ENCODE measurements around the gene SCGB1A1. TPM values are rescaled to one million over a fixed set of nuclear protein-coding genes. Genes with fewer than 3 reads are reported as not detected.

SCGB1A1 gene
- total RNA-seq, 2 experiments from 2014 or later, result not detected

DNA sequence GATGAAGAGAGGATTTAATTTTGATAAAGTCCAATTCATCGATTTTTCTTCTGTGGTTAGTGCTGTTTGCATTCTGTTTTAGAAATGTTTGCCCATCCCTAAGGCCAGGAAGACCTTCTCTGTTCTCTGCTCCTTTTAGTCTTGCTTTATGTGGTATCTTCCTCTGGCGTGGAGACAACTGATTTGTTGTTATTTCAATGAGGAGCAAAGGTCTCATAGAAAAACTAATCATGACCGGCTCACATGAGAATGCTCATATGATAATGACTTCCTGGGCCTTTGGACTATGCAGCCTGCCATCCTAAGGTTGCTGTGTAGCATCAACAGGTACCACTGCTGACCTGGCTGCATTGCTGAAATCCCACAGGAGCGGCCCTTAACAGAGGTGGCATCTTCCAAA, 19.8 kb downstream of the SCGB1A1 start:
- Histone ChIP-seq H3K36me3 (ENCODE audit: insufficient read depth, low read length) (no peaks in the 10 kb centered on the region), H4K20me1 (ENCODE audit: insufficient read depth, low read length) (no peaks in the 10 kb centered on the region), H3K4me2 (ENCODE audit: low read length) (no peak overlapping the region), H3K4me3 (ENCODE audit: low read depth, low read length, poor library complexity, severe bottlenecking) (no peak overlapping the region), H3K27ac (ENCODE audit: low read depth, low read length, poor library complexity, severe bottlenecking) (no peak overlapping the region), H2AFZ (ENCODE audit: low read length) (no peak overlapping the region), H3K79me2 (ENCODE audit: insufficient read depth, low read depth, low read length) (no peaks in the 10 kb centered on the region), H3K9me3 (ENCODE audit: low read length) (no peaks in the 10 kb centered on the region), H3K4me1 (ENCODE audit: insufficient read depth, low read length, poor library complexity, severe bottlenecking) (no peaks in the 10 kb centered on the region), H3K9me2 (ENCODE audit: insufficient read depth, low read length) (no peaks in the 10 kb centered on the region)
- ChIA-PET POLR2A (interaction anchor here (0.7 kb wide), 1 partner anchor 14 kb away, joined by 5 read pairs; no protein-coding TSS in a partner anchor), CTCF (ENCODE audit: unreplicated experiment) (no interaction called here)
- no peak for DNase-seq (ENCODE audit: low spot score)
- TF ChIP-seq EZH2phosphoT487 (IDR thresholded peaks at IDR 0.05; ENCODE audit: borderline replicate concordance, low read depth, low read length), result no peak
- TF ChIP-seq, protein P1, sequence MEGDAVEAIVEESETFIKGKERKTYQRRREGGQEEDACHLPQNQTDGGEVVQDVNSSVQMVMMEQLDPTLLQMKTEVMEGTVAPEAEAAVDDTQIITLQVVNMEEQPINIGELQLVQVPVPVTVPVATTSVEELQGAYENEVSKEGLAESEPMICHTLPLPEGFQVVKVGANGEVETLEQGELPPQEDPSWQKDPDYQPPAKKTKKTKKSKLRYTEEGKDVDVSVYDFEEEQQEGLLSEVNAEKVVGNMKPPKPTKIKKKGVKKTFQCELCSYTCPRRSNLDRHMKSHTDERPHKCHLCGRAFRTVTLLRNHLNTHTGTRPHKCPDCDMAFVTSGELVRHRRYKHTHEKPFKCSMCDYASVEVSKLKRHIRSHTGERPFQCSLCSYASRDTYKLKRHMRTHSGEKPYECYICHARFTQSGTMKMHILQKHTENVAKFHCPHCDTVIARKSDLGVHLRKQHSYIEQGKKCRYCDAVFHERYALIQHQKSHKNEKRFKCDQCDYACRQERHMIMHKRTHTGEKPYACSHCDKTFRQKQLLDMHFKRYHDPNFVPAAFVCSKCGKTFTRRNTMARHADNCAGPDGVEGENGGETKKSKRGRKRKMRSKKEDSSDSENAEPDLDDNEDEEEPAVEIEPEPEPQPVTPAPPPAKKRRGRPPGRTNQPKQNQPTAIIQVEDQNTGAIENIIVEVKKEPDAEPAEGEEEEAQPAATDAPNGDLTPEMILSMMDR (conservative IDR thresholded peaks at IDR 0.05; ENCODE audit: low read length), result no peak
- BruUV-seq (replicated peaks), result no TSS peak
- intact Hi-C loops (cut with micrococcal nuclease; ENCODE audit: unreplicated experiment), result no loop called here

DNA sequence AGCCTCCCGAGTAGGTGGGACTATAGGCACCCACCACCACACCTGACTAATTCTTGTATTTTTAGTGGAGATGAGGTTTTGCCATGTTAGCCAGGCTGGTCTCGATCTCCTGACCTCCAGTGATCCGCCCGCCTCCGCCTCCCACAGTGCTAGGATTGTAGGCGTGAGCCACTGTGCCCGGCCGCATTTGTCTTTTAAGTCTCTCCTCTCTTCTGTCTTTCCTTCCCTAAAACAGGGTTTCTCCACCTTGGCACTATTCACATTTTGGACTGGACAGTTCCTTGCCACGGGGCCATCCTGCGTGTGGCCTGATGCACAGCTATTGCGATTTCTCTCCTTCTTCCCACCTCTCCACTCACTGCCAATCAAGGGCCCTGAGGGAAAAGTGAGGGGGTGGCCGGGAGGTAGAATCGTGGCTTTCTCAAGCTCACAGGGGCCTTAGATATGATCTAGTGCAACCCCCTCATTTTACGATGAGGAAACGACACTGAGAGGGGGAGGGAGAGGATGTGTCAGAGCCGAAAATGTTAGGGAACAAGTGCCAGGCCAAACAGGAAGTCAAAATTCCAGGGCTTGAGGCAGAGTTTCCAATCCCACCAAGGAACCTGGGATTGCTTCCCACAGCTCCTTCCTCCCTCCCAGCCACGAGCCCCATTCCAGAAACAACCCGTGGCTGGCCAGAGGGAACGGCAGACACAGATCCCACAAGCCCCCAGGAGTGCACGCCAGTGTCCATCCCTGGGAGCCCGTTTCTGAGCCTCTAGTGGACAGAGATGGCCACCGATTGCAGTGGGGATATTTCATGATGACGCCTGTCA, 21.2 kb downstream of the SCGB1A1 start:
- no peaks in the 10 kb centered on the region for H3K4me1 ChIP-seq (ENCODE audit: insufficient read depth, low read length, poor library complexity, severe bottlenecking)
- H4K20me1 ChIP-seq (ENCODE audit: insufficient read depth, low read length), result no peaks in the 10 kb centered on the region
- intact Hi-C loops (cut with micrococcal nuclease; ENCODE audit: unreplicated experiment), result no loop called here
- CTCF ChIA-PET (ENCODE audit: unreplicated experiment), result no interaction called here
- H3K79me2 ChIP-seq (ENCODE audit: insufficient read depth, low read depth, low read length), result no peaks in the 10 kb centered on the region
- H3K9me2 ChIP-seq (ENCODE audit: insufficient read depth, low read length), result no peaks in the 10 kb centered on the region
- H2AFZ ChIP-seq (ENCODE audit: low read length), result no peak overlapping the region
- POLR2A ChIA-PET, result interaction anchor here (0.7 kb wide), 1 partner anchor 36 kb away, joined by 3 read pairs; no protein-coding TSS in a partner anchor
- no peak overlapping the region for H3K4me3 ChIP-seq (ENCODE audit: low read depth, low read length, poor library complexity, severe bottlenecking)
- H3K9me3 ChIP-seq (ENCODE audit: low read length), result no peaks in the 10 kb centered on the region
- H3K36me3 ChIP-seq (ENCODE audit: insufficient read depth, low read length), result no peaks in the 10 kb centered on the region
- H3K4me2 ChIP-seq (ENCODE audit: low read length), result no peak overlapping the region
- no peak for DNase-seq (ENCODE audit: low spot score)
- no TSS peak for BruUV-seq (replicated peaks)
- H3K27ac ChIP-seq (ENCODE audit: low read depth, low read length, poor library complexity, severe bottlenecking), result no peak overlapping the region
- TF ChIP-seq, protein P1 (conservative IDR thresholded peaks at IDR 0.05; ENCODE audit: low read length), result no peak
- TF ChIP-seq EZH2phosphoT487 (IDR thresholded peaks at IDR 0.05; ENCODE audit: borderline replicate concordance, low read depth, low read length), result no peak
